Activated naive CD4-positive, alpha-beta T cell treated with anti-CD3 and anti-CD28 coated beads, Interleukin-2, amount 10 ng/mL, durations not matched to agents 7 days and 5 days (primary cell): Measurements from ENCODE around the gene ZEB2.
A peak's percentile ranks its signal among the peaks of the same experiment; 100 is the strongest.

ENCODE experiments used
- CTCF ChIA-PET: fragments of 350-600 bp; sonication (Branson Sonifier 250); formaldehyde crosslinking; loops from one replicate; lab custom pipeline; 2021; ENCODE audit warnings: antibody characterized with exemption; lab: Charles Lee
- DNase-seq: peaks from one replicate; pipeline ENCODE4 v3.0.0-alpha.2; 2020
- H3K27ac Mint-ChIP-seq: one replicate; pipeline ENCODE4 v1.8.0; 2021; ENCODE audit warnings: mild to moderate bottlenecking, moderate library complexity, mixed read lengths
- H3K27me3 Mint-ChIP-seq: one replicate; pipeline ENCODE4 v1.8.0; 2021; ENCODE audit warnings: mild to moderate bottlenecking, mixed read lengths
- H3K36me3 Mint-ChIP-seq: one replicate; pipeline ENCODE4 v1.8.0; 2021; ENCODE audit warnings: mixed read lengths
- H3K4me1 Mint-ChIP-seq: one replicate; pipeline ENCODE4 v1.8.0; 2021; ENCODE audit warnings: mixed read lengths
- H3K4me3 Mint-ChIP-seq: one replicate; pipeline ENCODE4 v1.8.0; 2021; ENCODE audit warnings: mild to moderate bottlenecking, moderate library complexity, mixed read lengths
- H3K9me3 Mint-ChIP-seq: one replicate; pipeline ENCODE4 v1.8.0; 2021; ENCODE audit warnings: mixed read lengths

ZEB2 gene

DNA sequence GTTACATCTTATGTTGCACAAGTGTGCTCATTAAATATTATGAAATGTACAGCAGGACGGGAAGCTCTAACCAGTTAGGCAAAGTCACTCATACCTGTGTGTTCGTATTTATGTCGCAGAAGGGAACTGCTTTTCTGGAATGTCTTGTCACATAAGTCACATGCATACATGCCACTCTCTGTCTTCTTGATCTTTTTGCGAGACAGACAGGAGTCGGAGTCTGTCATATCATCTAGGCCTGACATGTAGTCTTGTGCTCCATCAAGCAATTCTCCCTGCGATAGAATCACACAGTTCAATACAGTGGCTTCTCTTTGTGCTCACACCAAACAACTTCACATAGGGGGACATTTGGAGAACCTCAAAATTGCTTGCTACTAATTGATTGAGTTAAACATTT, 123.6 kb downstream of the ZEB2 start:
- Mint-ChIP-seq H3K9me3 (no peaks in the 10 kb centered on the region), H3K4me3 (no peak overlapping the region), H3K27ac (no peak overlapping the region), H3K27me3 (no peaks in the 10 kb centered on the region), H3K36me3 (no peaks in the 10 kb centered on the region), H3K4me1 (no peaks in the 10 kb centered on the region)
- no peak for DNase-seq
- CTCF ChIA-PET, result no interaction called here

- H3K4me1 Mint-ChIP-seq, result no peaks in the 10 kb centered on the region
- no peaks in the 10 kb centered on the region for H3K9me3 Mint-ChIP-seq
- no peak for DNase-seq
- H3K4me3 Mint-ChIP-seq, result no peak overlapping the region
- H3K27ac Mint-ChIP-seq, result no peak overlapping the region
- peaks cover 3% of the 10 kb centered on the region for H3K27me3 Mint-ChIP-seq
- CTCF ChIA-PET, result no interaction called here
- no peaks in the 10 kb centered on the region for H3K36me3 Mint-ChIP-seq
These were observed 129.4 kb downstream of the ZEB2 start for GRCh38 chr2:144390424-144391020.

DNA sequence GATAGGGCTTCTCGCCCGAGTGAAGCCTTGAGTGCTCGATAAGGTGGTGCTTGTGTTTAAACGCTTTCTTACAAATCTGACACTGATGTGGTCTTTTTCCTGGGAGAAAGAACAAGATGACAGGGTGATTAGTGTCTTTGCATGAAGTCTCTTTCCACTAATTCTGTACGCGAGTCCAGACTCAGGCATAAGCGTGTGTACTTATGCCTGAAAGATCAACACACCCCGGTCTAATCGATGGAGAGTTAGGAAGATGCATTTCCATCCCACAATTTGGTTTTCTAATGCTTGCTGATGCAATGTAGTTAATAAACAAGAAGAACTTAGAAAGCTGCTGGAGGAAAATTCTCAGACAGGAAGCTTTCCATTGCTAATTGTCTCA, 130.0 kb downstream of the ZEB2 start:
- DNase-seq, result no peak
- no peaks in the 10 kb centered on the region for H3K4me1 Mint-ChIP-seq
- H3K36me3 Mint-ChIP-seq, result no peaks in the 10 kb centered on the region
- H3K27me3 Mint-ChIP-seq, result peaks cover 3% of the 10 kb centered on the region
- no peak overlapping the region for H3K27ac Mint-ChIP-seq
- H3K9me3 Mint-ChIP-seq, result no peaks in the 10 kb centered on the region
- H3K4me3 Mint-ChIP-seq, result no peak overlapping the region
- CTCF ChIA-PET, result no interaction called here

- DNase-seq, result no peak
- no peaks in the 10 kb centered on the region for H3K4me1 Mint-ChIP-seq
- no peak overlapping the region for H3K4me3 Mint-ChIP-seq
- H3K27ac Mint-ChIP-seq, result no peak overlapping the region
- CTCF ChIA-PET, result no interaction called here
- H3K36me3 Mint-ChIP-seq, result no peaks in the 10 kb centered on the region
- H3K27me3 Mint-ChIP-seq, result peaks cover 3% of the 10 kb centered on the region
- no peaks in the 10 kb centered on the region for H3K9me3 Mint-ChIP-seq
These were observed 130.6 kb downstream of the ZEB2 start for GRCh38 chr2:144389151-144389929.

- peaks cover 14% of the 10 kb centered on the region for H3K4me1 Mint-ChIP-seq
- CTCF ChIA-PET, result no interaction called here
These were observed 134.5 kb downstream of the ZEB2 start for GRCh38 chr2:144385381-144385780.

GRCh38 chr2:144383571-144384100, 136.3 kb downstream of the ZEB2 start:
- Mint-ChIP-seq H3K4me3 (no peak overlapping the region), H3K4me1 (peaks cover 14% of the 10 kb centered on the region), H3K27ac (no peak overlapping the region), H3K9me3 (peaks cover 3% of the 10 kb centered on the region), H3K27me3 (peaks cover 11% of the 10 kb centered on the region), H3K36me3 (no peaks in the 10 kb centered on the region)
- CTCF ChIA-PET, result no interaction called here
- DNase-seq, result no peak

More at GRCh38 chr2:144385381-144385780, 134.5 kb downstream of the ZEB2 start:
- no peak for DNase-seq
- H3K27ac Mint-ChIP-seq, result no peak overlapping the region
- peaks cover 3% of the 10 kb centered on the region for H3K27me3 Mint-ChIP-seq
- peaks cover 3% of the 10 kb centered on the region for H3K9me3 Mint-ChIP-seq
- H3K4me3 Mint-ChIP-seq, result no peak overlapping the region
- no peaks in the 10 kb centered on the region for H3K36me3 Mint-ChIP-seq

DNA sequence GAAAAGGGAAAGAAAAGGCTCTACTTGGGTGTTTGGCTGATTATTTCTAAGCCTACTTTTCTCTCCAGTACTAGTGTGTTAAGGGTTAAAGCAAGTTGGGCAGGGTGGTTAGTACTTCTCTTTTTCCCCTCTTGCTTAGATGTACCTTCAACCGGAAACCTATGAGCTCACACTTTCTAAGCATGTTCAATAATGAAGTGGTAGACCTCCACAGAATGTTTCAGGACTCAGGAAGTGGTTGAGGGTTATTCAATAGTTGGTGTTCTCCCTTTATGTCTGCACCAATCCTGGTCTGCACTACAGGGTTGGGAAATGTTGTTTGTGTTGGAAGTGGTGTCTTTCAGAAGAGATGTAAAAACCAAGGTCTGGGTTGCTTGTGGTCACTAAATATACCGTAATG, 137.1 kb downstream of the ZEB2 start:
- Mint-ChIP-seq H3K27ac (peak overlapping the region; percentile 29), H3K4me1 (peaks cover 14% of the 10 kb centered on the region), H3K36me3 (no peaks in the 10 kb centered on the region), H3K4me3 (no peak overlapping the region), H3K9me3 (peaks cover 3% of the 10 kb centered on the region), H3K27me3 (peaks cover 14% of the 10 kb centered on the region)
- DNase-seq, result peak; percentile 26
- CTCF ChIA-PET, result no interaction called here

DNA sequence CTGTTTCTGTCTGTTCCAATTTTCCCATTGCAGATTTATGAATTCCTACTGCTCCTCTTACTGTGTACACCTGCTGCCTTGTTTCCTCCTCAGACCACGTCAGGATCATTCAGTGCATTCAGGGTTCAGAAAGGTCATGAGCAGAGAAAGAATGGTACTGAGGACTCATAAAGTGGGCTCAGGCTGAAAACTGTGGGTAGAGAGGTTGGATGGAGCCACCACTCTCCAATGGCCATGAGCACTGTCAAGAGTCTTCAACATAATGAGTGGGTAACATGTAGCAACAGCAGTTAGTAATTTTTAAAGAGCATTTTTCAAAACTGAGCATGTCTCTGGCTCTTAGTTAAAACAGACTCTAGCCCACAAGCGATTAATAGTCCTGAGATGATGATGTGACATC, 138.2 kb downstream of the ZEB2 start:
- no peak for DNase-seq
- H3K27me3 Mint-ChIP-seq, result peaks cover 14% of the 10 kb centered on the region
- CTCF ChIA-PET, result no interaction called here
- no peaks in the 10 kb centered on the region for H3K36me3 Mint-ChIP-seq
- H3K4me1 Mint-ChIP-seq, result peaks cover 14% of the 10 kb centered on the region
- H3K9me3 Mint-ChIP-seq, result peaks cover 3% of the 10 kb centered on the region
- H3K27ac Mint-ChIP-seq, result no peak overlapping the region
- H3K4me3 Mint-ChIP-seq, result no peak overlapping the region

DNA sequence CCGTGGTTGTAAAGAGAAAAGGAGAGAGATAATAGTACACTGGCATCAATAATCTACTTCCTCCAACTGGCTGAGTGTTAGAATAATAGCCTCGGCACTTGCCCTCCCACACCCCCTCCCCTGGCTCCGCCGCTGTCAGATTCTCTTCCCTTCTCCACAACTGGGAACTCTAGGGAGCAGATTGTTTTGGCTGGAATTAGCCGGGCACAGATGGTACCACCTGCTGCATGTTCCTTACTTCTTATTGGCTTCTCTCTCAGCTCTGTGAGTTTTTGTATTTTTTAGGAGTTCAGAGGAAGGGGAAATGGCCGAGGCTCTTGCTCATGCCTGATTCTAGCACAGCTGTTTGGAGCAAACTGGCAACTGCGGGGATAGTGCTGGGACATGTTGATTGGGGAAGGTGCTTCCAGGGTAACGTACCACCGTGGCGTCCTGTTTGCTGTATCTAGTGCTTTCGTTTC, 140.0 kb downstream of the ZEB2 start:
- peaks cover 15% of the 10 kb centered on the region for H3K27me3 Mint-ChIP-seq
- CTCF ChIA-PET, result no interaction called here
- peaks cover 3% of the 10 kb centered on the region for H3K9me3 Mint-ChIP-seq
- H3K27ac Mint-ChIP-seq, result no peak overlapping the region
- no peak overlapping the region for H3K4me3 Mint-ChIP-seq
- no peaks in the 10 kb centered on the region for H3K36me3 Mint-ChIP-seq
- no peak for DNase-seq
- H3K4me1 Mint-ChIP-seq, result peaks cover 14% of the 10 kb centered on the region

DNA sequence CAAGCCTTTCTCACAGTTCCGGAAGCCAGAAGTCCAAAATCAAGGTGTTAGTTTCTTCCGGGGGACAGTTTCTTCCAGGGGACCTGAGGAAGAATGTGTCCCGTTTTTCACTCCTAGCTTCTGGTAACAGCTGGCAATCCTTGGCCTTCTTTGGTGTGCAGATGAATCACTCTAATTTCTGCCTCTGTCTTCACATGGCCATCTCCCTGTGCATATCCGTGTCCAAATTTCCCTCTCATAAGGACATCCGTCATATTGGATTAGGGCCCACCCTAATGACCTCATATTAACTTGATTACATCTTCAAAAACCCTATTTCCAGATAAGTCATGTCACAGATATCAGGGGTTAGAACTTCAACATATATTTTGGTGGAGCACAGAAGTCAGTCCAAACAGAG, 141.4 kb downstream of the ZEB2 start:
- Mint-ChIP-seq H3K27ac (no peak overlapping the region), H3K36me3 (no peaks in the 10 kb centered on the region), H3K4me3 (no peak overlapping the region), H3K27me3 (peaks cover 18% of the 10 kb centered on the region), H3K9me3 (peaks cover 3% of the 10 kb centered on the region), H3K4me1 (peaks cover 11% of the 10 kb centered on the region)
- DNase-seq, result no peak
- CTCF ChIA-PET, result no interaction called here

DNA sequence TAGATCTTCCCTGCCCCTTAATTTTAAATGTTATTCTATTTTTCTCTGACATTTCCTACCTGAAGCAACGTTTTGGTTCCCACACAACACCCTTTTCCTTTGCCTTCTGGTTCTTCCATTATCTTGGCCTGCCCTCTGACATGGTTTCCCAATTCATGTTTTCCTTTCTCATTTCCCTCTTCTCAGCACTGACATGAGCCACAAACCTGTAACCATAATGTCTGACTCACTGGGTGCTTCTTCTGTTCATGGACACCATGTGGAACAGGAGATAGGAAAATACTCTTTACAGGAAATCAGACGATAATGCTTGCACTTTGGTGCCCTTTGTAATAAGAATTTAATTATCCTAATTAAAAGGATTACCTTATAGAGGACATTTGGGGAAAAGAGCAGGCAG, 142.0 kb downstream of the ZEB2 start:
- DNase-seq, result no peak
- H3K27me3 Mint-ChIP-seq, result peaks cover 18% of the 10 kb centered on the region
- H3K4me1 Mint-ChIP-seq, result peaks cover 7% of the 10 kb centered on the region
- CTCF ChIA-PET, result no interaction called here
- H3K36me3 Mint-ChIP-seq, result no peaks in the 10 kb centered on the region
- H3K9me3 Mint-ChIP-seq, result peaks cover 2% of the 10 kb centered on the region
- no peak overlapping the region for H3K27ac Mint-ChIP-seq
- H3K4me3 Mint-ChIP-seq, result no peak overlapping the region

DNA sequence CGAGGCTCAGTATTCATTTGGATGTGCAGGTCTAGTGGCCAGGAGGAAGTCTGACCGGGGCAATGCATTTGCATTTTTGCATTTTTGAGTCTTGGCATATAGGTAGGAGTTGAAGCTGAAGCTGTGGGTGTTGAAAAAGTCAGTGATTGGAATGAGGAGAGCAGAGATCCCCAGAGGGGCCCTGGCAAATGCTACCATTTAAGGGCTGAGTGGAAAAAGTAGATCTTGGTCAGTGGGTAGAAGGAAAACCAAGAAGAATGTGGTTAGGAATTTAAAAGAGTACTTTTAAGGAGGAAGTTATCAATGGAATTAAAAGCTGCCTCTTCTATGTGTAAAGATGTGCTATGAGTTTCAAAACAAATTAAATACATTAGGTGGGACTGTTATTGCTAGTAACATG, 143.0 kb downstream of the ZEB2 start:
- Mint-ChIP-seq H3K27ac (no peak overlapping the region), H3K27me3 (peaks cover 23% of the 10 kb centered on the region), H3K4me1 (no peaks in the 10 kb centered on the region), H3K9me3 (no peaks in the 10 kb centered on the region), H3K36me3 (no peaks in the 10 kb centered on the region), H3K4me3 (no peak overlapping the region)
- CTCF ChIA-PET, result no interaction called here
- DNase-seq, result no peak

GRCh38 chr2:144376460-144376859, 143.5 kb downstream of the ZEB2 start:
- H3K9me3 Mint-ChIP-seq, result no peaks in the 10 kb centered on the region
- H3K4me1 Mint-ChIP-seq, result no peaks in the 10 kb centered on the region
- DNase-seq, result no peak
- peaks cover 23% of the 10 kb centered on the region for H3K27me3 Mint-ChIP-seq
- H3K27ac Mint-ChIP-seq, result no peak overlapping the region
- CTCF ChIA-PET, result no interaction called here
- H3K4me3 Mint-ChIP-seq, result no peak overlapping the region
- H3K36me3 Mint-ChIP-seq, result no peaks in the 10 kb centered on the region

- Mint-ChIP-seq H3K4me3 (no peak overlapping the region), H3K27ac (no peak overlapping the region), H3K4me1 (no peaks in the 10 kb centered on the region), H3K36me3 (no peaks in the 10 kb centered on the region), H3K27me3 (peaks cover 19% of the 10 kb centered on the region), H3K9me3 (no peaks in the 10 kb centered on the region)
- CTCF ChIA-PET, result no interaction called here
- no peak for DNase-seq
These were observed 145.7 kb downstream of the ZEB2 start for GRCh38 chr2:144374163-144374661.
